Anterior cingulate cortex (tissue), 58 donors: ENCODE measurements around the gene ZNF423.

ENCODE experiments used
- DNase-seq, 58 donors: peaks; one replicate each; lab custom pipeline; 2025; lab: John Stamatoyannopoulos, UW

The ZNF423 gene

DNA sequence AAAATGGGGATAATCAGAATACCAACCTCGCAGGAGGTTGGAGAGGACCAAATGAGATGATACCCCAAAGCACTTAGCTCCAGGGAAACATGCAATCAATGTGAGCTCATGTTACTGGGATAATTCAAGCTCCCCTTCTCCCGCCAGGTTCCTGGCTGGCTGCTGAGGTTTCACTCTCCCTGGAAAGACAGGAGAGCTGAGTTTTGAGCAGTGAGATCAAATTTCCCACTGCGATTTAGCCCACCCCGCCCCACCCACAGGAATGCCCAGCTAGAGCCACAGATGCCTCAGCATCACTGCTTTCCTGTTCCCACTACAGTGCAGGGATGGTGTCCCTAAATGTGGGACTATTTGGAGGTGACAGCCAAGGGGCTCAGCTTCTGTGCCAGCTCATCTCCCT is 56.7 kb downstream of the ZNF423 start:
- DNase-seq: no peak

DNA sequence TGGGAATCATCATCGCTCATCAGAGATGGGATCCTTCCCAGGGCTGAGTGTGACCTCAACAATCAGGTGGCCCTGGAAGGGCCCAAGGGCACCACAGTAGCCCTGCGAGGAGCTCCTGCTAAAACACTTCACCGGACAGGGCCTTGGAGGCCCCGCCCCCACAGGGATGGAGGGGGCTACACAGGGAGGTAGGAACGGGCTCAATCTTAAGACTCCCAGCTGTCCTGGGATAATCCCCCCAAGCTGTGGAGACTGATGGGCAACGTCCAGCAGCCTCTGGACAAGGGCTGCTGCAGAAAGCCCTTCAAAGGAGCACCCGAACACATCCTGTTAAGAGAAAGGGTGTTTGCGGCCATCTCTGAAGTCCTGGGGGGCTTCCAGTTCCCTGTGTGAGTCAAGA is 60.4 kb downstream of the ZNF423 start:
- no peak for DNase-seq

- no peak for DNase-seq
Observed at GRCh38 chr16:49793244-49793643, 62.7 kb downstream of the ZNF423 start.

DNA sequence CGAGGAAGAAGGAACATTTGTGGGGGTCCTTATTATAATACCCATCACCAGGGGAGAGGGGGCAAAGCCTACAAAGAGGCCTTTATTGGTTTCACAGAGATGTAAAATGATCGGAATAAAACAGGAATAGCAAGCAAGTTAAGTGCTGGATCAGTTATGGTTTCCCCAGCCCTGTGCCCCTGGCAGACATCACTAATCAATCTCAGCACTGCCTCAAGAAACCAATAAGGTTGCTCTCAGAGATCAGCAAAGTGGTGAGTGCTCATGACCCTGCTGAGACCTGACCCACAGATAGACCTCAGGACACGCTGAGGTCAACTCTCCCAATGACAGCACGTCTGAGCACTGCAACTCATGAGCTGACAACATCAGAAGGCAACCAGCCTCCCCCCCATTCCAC is 66.3 kb downstream of the ZNF423 start:
- no peak for DNase-seq

DNA sequence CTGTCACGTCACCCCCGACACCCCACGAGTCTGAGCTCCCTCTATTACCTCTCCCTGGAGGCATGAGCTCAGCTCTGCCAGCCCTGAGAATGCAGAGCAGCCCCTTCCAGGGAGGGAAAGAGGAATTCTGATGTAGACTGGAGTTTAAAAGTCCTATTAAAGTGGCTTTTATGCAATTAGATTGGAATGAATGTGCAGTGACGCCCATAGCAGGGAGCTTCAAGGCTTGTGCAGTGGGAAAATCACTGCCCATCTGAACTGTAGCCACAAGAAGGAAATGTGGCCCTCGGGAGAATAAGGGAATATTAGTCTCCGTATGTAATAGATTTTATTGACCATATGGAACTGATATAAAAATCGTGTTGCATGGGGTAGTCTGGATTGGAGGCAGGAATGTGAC is 66.9 kb downstream of the ZNF423 start:
- no peak for DNase-seq

GRCh38 chr16:49788572-49788971 is 67.3 kb downstream of the ZNF423 start:
- DNase-seq: peak in 42 of 58 donors; percentile 0 to 82 (median 33)

DNA sequence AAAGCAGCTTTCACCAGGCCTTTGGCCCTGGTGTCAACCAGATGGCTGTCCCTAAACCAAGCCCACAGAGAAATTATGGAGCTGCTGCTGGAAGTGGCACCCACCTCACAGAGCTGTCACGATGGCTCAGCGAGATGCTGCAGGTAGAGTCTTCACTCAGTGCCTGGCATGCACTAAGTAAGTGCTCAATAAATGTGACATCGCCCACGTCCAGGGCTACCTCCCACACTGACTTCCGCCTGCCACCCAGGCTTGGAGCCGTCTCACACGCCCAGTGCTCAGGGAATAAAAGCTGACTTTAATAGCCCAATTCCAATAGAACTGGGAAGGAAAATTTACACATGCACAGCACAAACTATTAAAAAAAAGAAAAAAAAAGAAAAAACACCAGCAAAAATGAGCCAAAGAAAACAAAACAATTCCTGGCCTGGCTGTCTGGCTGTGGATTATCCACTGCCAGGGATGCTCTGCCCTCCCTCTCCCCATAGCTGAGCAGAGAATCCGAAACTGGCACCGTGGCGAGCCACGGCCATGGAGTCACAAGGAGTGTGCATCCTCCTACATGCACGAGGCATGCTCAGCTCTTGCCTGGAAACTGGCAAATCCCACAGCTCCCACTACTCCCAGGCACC is 68.9 kb downstream of the ZNF423 start:
- DNase-seq: peak in 1 of 58 donors; percentile 27

DNA sequence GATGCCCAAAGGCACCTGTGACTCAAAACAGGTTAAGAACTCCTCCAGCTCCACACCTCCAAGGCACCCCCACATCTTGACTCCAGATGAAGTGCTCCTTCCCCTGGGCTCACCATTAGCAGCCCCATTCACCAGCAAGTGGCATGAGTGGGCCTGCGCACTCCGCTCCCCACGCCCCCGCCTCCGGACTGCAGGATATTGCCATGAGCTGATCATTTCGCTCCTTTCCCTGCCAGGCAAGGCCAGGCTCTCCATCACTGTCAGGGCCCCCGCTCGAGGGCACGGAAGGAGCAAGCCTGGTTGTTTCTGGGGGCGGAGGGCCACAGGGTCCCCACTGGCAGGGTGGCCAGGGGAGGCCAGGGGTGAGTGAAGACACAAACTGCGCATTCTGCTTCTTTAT is 69.9 kb downstream of the ZNF423 start:
- DNase-seq: no peak

DNA sequence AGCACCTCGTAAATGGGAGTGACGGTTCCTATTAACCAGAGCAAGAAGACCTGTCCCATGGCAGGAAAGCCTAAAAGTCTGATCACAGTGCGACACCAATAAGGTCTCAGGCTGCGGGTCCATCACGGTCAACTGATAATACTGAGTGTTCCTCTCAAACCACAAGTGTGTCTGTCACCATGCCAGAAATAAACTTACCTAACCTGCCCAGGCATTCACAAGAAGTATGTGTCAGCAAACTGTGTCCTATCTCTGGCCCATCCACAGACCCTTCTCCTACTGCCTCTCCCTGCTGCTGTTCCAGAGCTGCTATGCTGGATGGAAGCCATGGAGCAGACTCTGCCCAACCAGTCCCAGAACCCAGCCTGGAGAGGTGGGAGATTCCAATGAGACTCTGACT is 73.5 kb downstream of the ZNF423 start:
- DNase-seq: no peak

DNA sequence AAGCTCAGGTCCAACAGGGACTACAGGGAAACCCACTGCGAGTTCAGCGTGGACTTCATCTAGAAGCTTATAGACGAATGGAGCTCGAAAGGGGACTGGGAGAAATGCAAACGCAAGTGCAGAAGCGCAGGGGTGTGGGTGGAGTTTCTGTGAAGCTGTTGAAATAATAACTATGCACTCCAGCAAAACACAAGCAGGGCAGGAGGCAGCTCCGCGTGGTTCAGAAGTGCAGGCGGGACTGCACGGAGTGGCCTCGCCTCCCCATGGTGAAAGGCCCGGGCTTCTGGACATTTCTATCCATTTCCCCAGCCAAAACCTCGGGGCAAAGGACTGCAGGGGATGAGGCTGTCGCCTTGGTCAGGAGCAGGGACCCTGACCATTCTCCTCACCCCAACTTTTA is 74.5 kb downstream of the ZNF423 start:
- DNase-seq: no peak

- DNase-seq: no peak
Observed at GRCh38 chr16:49780433-49780832, 75.5 kb downstream of the ZNF423 start.

DNA sequence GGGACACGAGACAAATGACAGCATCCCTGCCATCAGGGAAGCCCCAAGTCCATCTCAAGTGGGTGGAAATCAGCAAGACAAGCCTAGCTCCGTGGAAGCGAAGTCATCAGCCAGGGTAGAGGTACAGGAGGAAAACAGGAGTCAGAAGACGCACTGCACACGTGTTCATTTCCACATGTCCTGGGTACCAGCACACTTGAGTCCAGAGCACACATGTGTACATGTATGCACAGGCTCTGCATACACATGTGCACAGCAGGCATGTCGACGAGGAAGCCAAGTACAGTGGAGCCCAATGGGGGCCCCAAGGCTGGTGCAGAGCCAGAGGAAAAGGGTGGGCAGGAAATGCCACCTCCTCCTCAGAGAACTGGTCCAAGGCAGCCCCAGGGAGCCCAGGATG is 75.9 kb downstream of the ZNF423 start:
- no peak for DNase-seq

DNA sequence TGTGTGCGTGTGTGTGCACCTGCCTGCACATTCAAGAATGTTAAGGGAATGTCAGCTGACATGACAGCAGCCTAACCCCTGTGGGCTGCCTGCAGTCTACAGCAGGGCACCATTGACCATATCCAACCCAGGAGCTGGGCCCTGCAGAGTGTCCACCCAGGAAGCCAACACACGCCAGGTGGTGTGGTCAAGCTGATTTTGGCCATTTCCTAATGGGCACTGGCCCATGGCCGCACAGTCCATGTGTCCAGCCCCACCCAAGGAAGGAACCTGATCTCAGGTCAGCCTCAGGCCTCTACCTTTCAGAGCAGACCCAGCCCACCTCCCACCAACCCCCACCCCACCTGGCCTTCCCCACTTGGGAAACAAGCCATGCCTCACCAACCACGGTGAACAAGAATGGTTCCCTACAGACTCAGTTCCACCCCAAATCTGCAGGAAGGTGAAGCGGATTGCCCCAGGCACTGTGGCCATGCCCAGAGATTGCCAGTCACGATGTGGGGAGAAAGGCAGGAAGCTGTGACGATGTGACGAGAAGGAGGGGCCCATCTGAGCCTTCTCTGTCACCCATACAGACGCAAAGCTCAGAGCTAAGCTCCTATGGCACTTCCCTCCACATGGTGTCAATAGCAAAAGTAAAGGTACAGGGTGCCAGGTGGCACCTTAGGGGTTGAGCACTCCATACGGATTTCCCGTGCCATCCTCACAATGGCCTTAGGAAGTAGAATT is 77.5 kb downstream of the ZNF423 start:
- DNase-seq: no peak

DNA sequence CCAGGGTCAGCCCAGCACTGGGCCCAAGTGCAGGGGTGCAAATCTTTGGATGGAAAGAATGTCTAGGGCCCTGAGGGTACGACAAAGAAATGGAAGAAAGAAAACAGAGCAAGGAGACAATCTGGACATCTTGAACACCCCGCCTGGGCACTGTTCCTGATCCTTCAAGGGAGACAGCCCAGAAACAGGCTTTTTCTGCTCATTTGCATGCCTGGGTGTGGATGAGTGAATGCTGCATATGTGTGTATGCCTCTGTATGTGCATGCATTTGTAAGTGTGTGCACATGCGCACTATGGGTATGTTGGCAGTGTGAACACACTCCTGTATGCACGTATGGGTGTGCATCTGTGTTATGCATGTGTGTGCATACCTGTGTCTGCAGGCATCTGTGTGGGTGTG is 79.2 kb downstream of the ZNF423 start:
- no peak for DNase-seq

DNA sequence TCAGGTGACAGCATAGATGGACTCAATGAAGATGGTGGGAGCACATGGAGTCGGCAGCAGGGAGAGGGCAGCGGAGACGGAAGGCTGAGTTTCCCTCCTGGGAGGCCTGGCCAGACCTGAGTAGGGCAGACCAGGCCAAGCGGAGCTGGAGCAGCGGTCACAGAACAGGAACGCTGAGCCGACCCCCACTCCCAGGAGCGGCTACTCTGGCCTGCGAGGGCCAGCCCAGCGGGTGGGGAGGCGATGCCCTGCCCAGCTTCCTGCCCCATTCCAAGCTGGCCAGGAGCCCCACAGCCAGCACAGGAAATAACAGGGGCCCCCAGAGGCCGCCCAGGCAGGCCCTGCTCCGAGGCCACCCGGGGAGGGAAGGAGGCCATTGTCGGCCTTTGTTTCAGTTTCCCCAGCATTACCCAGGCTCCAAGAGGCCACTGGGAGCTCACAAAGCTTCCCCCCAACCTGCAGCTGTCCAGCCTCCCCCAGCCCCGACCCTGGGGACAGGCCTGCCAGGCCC is 79.8 kb downstream of the ZNF423 start:
- peak in 29 of 58 donors; percentile 1 to 62 (median 20) for DNase-seq

DNA sequence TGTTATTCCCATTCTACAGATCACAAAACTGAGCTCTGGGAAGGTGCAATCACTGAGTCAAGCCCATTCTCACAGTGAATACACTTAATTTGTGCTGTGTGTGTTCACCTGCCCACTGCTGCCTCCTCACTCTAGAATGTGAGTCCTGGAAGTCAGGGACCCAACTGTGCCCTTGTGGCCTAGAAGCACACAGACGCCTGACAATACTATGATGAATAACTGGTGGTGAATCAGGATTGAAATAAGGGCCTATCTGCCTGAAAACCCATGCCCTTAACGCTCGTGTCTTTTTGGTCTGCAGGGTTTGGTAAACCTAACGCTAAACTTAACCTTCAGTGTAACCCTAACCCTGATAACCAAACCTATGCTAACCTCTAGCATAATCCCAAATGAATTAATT is 80.3 kb downstream of the ZNF423 start:
- DNase-seq: no peak

- no peak for DNase-seq
Observed at GRCh38 chr16:49775018-49775417, 80.9 kb downstream of the ZNF423 start.

- no peak for DNase-seq
Observed at GRCh38 chr16:49773534-49774475, 82.1 kb downstream of the ZNF423 start.

DNA sequence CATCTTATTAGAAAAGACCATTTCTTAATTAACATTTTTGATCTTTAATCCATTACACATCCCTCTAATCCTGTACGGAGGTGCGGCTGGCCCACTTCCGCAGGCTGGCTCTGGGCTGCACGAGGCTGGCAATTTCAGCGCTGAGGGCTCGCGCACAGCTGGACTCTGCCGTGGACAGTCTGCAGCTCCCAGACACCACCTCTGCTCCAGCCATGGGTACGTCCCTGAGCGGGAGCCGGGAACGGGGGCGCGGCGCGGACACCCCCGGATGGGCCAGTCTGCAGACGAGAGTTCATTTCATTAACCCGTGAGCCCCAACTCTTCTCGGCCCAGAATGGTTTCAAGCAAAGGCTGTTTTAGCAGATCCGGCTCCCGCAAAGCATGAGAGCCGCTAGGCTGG is 87.9 kb downstream of the ZNF423 start:
- DNase-seq: no peak

- DNase-seq: no peak
Observed at GRCh38 chr16:49767414-49767813, 88.5 kb downstream of the ZNF423 start.

DNA sequence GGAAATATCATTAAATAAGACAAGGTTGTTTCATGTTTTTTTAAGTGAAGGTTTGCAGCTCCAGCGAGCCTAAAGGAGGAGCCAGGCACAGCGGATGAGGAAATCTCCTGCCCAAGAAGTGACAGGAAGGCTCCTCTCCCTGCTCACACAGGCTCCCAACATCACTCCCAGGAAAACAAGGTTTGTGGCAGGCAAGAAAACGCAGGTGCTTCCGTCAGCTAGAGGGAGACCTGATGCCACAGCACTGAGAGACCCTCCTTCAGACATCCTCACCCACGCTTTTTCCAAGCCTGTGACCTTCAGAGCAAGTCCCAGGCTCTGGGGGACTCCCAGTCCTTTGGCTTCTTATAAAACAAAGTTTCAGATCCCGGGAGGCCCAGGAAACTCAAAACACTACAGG is 89.7 kb downstream of the ZNF423 start:
- DNase-seq: no peak
